MCF 10A (cell line): ENCODE measurements around the gene DCTN3. TPM values are rescaled to one million over a fixed set of nuclear protein-coding genes. Genes with fewer than 3 reads are reported as not detected.

Experiments used
- BruUV-seq: library from RNA; stranded (reverse); fragments of 400-500 nt; replicated peaks from 2 replicates; lab custom pipeline; 2021; lab: Mats Ljungman, UMichigan
- CTCF ChIA-PET: fragments of 300-600 bp; sonication (Branson Sonifier 250); formaldehyde crosslinking; extraction: SDS; loops from one replicate; lab custom pipeline; 2021; ENCODE audit warnings: antibody characterized with exemption, inconsistent platforms; lab: Yijun Ruan, JAX
- POLR2A ChIA-PET: fragments of 300-600, 350-650 bp; sonication (Branson Sonifier 250); formaldehyde crosslinking; extraction: SDS; loops from one replicate; lab custom pipeline; 2020; ENCODE audit warnings: antibody characterized with exemption, inconsistent platforms; lab: Yijun Ruan, JAX
- DNase-seq: peaks from one replicate; pipeline ENCODE4 v3.0.0-alpha.2; 2018; ENCODE audit not compliant: unreplicated experiment
- H3K27ac Mint-ChIP-seq: one replicate; pipeline ENCODE4 v1.8.0; 2022; ENCODE audit warnings: mild to moderate bottlenecking, low read depth, mixed read lengths; ENCODE audit not compliant: unreplicated experiment
- H3K27me3 Mint-ChIP-seq: one replicate; pipeline ENCODE4 v1.8.0; 2022; ENCODE audit warnings: mixed read lengths; ENCODE audit not compliant: insufficient read depth, unreplicated experiment
- H3K36me3 Mint-ChIP-seq: one replicate; pipeline ENCODE4 v1.8.0; 2022; ENCODE audit warnings: mild to moderate bottlenecking, moderate library complexity, mixed read lengths; ENCODE audit not compliant: insufficient read depth, unreplicated experiment
- H3K4me1 Mint-ChIP-seq: one replicate; pipeline ENCODE4 v1.8.0; 2022; ENCODE audit warnings: mixed read lengths; ENCODE audit not compliant: insufficient read depth, unreplicated experiment
- H3K4me3 Mint-ChIP-seq: one replicate; pipeline ENCODE4 v1.8.0; 2022; ENCODE audit warnings: mild to moderate bottlenecking, moderate library complexity, mixed read lengths; ENCODE audit not compliant: unreplicated experiment
- H3K9me3 Mint-ChIP-seq: one replicate; pipeline ENCODE4 v1.8.0; 2022; ENCODE audit warnings: mixed read lengths; ENCODE audit not compliant: unreplicated experiment
- intact Hi-C: fragments of 100-400 bp; cut with micrococcal nuclease; formaldehyde crosslinking; loops from 2 replicates; pipeline ENCODE4 v1.14.1; 2022
- total RNA-seq: library from RNA; stranded (reverse); gene quantifications from 2 replicates; pipeline ENCODE4 v1.2.3, GENCODE V29; 2022
- TF ChIP-seq, protein P1 (sequence below): fragments of 200-600 bp; IDR thresholded peaks from one replicate; pipeline ENCODE4 v1.8.0; 2022; ENCODE audit warnings: antibody characterized with exemption, mild to moderate bottlenecking; ENCODE audit not compliant: unreplicated experiment

DCTN3 gene
- total RNA-seq, 1 experiment from 2014 or later, result 88.5 TPM

DNA sequence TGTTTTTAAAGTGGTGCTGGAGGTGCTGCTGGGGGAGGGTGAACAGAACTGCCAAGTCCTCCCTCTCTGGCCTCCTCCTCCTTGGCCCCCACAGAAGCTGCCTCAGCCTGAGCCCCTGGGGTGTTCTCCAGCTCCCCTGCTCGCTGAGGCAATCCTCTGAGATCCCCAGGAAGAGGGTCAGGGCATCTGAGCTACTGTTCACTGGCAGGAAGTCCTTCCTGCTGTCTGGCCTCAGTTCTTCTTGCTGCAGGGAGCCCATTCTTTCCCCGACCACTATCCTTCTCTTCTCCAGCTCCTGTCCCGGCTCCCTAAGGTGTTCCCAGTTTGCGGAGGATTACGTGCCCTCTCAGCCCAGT lies 40.5 kb downstream of the DCTN3 start:
- no peaks in the 10 kb centered on the region for H3K36me3 Mint-ChIP-seq
- no peak overlapping the region for H3K27ac Mint-ChIP-seq
- CTCF ChIA-PET, result interaction anchor here (0.7 to 5.0 kb wide), 6 partner anchors 9 to 679 kb away, joined by 3 to 35 read pairs (median 4); no protein-coding TSS in a partner anchor
- peaks cover 54% of the 10 kb centered on the region for H3K27me3 Mint-ChIP-seq
- intact Hi-C loops, result no loop called here
- H3K4me1 Mint-ChIP-seq, result no peaks in the 10 kb centered on the region
- POLR2A ChIA-PET, result no interaction called here
- no peaks in the 10 kb centered on the region for H3K9me3 Mint-ChIP-seq
- BruUV-seq, result no TSS peak
- no peak for DNase-seq
- TF ChIP-seq, protein P1, sequence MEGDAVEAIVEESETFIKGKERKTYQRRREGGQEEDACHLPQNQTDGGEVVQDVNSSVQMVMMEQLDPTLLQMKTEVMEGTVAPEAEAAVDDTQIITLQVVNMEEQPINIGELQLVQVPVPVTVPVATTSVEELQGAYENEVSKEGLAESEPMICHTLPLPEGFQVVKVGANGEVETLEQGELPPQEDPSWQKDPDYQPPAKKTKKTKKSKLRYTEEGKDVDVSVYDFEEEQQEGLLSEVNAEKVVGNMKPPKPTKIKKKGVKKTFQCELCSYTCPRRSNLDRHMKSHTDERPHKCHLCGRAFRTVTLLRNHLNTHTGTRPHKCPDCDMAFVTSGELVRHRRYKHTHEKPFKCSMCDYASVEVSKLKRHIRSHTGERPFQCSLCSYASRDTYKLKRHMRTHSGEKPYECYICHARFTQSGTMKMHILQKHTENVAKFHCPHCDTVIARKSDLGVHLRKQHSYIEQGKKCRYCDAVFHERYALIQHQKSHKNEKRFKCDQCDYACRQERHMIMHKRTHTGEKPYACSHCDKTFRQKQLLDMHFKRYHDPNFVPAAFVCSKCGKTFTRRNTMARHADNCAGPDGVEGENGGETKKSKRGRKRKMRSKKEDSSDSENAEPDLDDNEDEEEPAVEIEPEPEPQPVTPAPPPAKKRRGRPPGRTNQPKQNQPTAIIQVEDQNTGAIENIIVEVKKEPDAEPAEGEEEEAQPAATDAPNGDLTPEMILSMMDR, result no peak
- H3K4me3 Mint-ChIP-seq, result no peak overlapping the region

DNA sequence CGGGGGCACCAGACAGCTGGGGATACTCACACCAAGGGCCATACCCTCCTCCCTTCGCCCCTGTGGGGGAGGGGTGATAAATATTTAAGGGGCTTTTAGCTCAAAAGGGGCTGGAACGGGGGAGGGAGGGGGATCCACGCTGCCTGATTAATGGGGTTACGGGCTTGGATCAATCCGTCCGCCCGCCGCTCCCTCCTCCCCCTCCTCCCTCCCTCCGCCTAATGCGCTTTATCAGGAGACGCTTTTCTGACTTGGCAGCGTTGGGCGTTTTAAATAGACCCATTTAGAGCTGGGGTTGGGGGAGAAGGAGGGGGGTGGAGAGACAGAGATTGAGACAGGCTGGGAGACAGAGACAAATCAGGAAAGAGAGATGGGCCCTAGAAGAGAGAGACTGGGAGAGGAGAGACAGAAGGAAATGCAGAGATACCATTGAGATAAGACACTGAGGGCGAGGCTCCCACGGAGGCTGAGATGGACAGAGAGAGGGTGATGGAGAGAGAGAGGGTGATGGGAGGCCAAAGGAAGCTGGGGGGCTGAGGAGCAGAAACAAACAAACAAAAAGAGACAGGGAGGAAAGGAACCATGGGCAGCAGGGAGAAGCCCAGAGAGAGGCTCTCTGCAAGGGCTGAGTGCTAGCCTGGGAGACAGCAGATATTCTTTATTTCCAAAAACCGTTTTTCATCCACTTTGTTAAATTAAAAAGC lies 41.0 kb downstream of the DCTN3 start:
- no peaks in the 10 kb centered on the region for H3K9me3 Mint-ChIP-seq
- intact Hi-C loops, result no loop called here
- no peak for DNase-seq
- BruUV-seq, result no TSS peak
- no peaks in the 10 kb centered on the region for H3K4me1 Mint-ChIP-seq
- no peak overlapping the region for H3K27ac Mint-ChIP-seq
- TF ChIP-seq, protein P1, result no peak
- H3K27me3 Mint-ChIP-seq, result peaks cover 49% of the 10 kb centered on the region
- H3K4me3 Mint-ChIP-seq, result no peak overlapping the region
- POLR2A ChIA-PET, result no interaction called here
- H3K36me3 Mint-ChIP-seq, result no peaks in the 10 kb centered on the region
- CTCF ChIA-PET, result interaction anchor here (0.6 to 5.0 kb wide), 7 partner anchors 9 to 1817 kb away, joined by 3 to 35 read pairs (median 4); no protein-coding TSS in a partner anchor

DNA sequence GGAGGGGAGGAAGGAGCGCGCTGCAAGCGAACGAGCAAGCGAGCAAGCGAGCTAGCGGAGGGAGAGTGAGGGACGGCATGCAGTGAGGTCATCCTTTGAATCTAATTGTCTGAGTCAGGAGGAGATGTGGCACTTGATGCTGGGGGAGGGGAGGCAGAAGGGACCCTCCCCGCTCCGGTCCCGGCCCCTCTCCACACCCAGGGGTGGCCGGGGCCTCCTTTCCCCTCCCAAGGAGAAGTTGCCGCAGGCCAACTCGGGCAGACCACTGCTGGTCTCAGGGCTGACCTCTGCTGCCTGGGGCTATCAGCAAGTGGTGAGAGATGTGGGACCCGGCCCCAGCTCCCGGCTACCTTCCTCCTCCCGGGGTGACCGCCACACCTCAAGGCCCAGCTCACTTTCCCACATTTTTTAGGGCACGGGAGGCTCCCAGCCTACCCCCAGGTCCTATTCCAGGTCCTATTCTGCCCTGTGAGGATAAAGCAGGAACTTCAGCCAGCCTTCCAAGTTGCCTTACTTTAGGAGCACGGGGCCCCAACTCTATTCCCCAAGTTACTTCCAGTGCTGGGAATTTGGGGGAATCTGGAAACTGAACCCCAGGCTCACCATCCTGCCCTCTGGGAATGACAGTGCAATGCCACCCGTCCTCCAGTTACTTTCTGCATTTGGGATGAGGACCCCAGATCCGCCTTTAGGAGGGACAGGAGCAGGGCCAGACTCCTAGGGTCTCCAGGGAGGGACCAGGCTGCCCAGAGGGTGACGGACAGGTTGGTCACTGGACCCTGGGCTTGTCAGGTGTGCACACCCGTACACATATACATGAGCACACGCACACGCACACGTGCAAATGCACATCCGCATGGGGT lies 41.8 kb downstream of the DCTN3 start:
- no peaks in the 10 kb centered on the region for H3K9me3 Mint-ChIP-seq
- no TSS peak for BruUV-seq
- TF ChIP-seq, protein P1, result no peak
- CTCF ChIA-PET, result interaction anchor here (5.0 kb wide), 1 partner anchor 13 kb away, joined by 35 read pairs; no protein-coding TSS in a partner anchor
- no peak for DNase-seq
- POLR2A ChIA-PET, result no interaction called here
- H3K4me3 Mint-ChIP-seq, result no peak overlapping the region
- peaks cover 44% of the 10 kb centered on the region for H3K27me3 Mint-ChIP-seq
- intact Hi-C loops, result no loop called here
- no peaks in the 10 kb centered on the region for H3K4me1 Mint-ChIP-seq
- H3K36me3 Mint-ChIP-seq, result no peaks in the 10 kb centered on the region
- no peak overlapping the region for H3K27ac Mint-ChIP-seq
